GM18508 (cell line): ENCODE data around the gene CRTC3.
"Not testable (repeated sequence)": the region's sequence is repeated elsewhere in the genome, so short reads cannot be mapped to it uniquely, and the experiment has no call there.

ENCODE experiments used
- ATAC-seq: cut with Tn5 transposase; IDR thresholded peaks from one replicate; pipeline ENCODE4 v1.9.1; 2021; ENCODE audit warnings: moderate number of reproducible peaks; ENCODE audit not compliant: insufficient read depth, unreplicated experiment

Gene CRTC3

GRCh38 chr15:90617668-90618097 is 88.0 kb downstream of the CRTC3 start:
- ATAC-seq = no peak

- no peak for ATAC-seq
Observed at GRCh38 chr15:90618330-90619125, 88.8 kb downstream of the CRTC3 start.

DNA sequence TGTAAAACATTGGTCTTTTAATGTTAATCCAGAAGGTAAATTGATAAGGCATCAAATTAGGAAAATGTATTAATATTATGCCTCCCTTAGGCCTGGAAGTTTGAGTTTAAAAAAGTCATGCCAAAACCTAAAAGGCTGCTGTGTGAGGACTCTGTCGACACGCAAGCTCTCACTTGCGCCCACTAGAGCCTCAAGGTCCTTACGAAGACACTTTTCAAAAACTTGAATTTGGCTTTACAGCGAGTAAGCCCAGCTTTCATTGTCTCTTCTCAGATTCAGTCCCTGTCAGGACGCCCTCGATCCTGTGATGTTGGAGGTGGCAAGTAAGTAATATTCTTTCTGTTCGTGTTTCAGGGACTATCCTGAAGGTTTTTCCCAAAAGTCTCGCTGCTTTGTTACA is 89.7 kb downstream of the CRTC3 start:
- no peak for ATAC-seq

DNA sequence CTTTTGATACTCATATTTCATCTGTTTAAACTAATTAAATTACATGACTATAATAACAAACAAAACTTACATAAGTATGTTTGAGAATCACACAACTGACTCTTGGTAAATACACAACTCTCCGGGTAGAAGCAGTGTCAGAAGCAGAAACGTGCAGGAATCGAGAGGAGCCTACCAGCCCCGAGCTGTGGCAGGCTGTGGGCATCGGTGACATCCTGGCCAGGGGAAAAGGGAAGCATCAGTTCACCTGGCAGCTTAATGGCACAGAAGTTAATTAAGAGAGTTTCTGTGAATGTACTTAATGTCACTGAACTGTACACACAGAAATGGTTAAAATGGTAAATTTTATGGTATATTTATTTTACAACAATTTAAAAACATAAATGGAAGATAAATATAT is 90.2 kb downstream of the CRTC3 start:
- ATAC-seq = no peak

- ATAC-seq = no peak
Observed at GRCh38 chr15:90620379-90621067, 90.8 kb downstream of the CRTC3 start.

DNA sequence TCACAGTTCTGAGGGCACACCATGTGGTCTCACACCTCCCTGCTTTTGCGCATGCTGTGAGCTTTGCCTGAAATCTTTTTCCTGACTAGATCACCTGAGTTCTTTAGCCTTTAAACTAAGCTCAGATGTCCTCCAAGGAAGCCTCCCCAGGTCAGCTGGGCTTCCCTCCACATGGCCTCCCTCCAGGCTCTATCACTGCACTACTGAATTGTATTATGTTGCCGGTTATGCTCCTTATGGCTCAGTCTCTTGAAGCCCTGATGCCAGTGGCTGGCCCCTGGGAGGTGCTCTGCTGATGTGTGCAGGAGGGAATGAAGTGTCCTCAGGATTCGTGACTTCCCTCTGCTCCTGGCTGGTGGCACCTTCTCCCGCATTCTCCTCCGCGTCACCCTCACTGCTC is 94.1 kb downstream of the CRTC3 start:
- no peak for ATAC-seq

DNA sequence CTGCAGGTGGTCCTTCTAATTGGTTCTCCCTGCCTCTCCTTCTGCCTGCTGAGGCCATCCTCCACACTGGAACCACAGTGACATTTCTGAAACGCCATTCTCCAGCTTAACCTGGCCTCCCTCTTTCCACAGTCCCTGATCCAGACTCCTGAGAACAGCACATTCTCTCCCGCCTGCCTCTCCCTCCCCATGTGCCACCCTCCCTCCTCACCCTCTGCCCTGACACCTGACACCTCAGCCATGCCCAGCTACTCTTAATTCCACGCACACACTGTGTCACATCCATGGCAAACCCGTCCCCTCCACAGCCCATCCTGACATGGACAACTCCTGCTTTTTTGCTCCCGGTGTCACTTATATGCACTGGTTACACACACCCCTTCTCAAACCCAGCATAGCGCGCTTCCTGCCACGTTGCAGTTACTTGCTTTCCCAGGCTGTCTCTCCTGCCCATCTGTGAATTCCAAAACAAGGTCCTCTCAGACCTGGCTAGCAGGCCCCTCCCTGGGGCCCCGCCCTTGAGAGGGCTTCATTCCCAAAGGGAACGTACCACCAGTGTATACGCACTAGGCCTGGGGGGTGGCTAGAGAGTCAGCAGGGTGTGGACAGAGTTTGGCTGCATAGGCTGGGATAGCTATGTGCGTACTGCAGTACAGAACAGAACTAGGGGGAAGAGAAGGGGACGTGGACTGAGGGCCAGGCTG is 94.7 kb downstream of the CRTC3 start:
- ATAC-seq = no peak

- no peak for ATAC-seq
Observed at GRCh38 chr15:90625037-90625436, 95.3 kb downstream of the CRTC3 start.

GRCh38 chr15:90629217-90629616 is 99.5 kb downstream of the CRTC3 start:
- no peak for ATAC-seq

DNA sequence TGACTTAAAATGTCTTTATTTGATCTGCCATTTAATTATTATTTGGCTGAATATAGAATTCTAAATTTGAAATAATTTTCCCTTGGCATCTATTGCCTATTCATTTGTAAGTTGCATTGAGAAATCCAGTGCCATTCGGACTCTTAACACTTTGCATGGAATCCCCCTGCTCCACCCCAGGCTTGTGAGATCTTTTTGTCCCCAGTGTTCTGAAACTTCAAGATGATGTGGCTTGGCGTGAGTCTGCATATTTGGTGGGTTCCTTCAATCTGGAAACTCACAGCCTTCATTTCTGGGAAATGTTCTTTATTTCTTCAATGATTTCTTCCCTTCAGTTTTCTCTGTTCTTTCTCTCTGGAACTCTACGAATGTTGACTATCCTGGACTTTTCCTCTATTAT is 103.6 kb downstream of the CRTC3 start:
- no peak for ATAC-seq

- not testable (repeated sequence) for ATAC-seq
Observed at GRCh38 chr15:90636993-90637392, 107.3 kb downstream of the CRTC3 start.

GRCh38 chr15:90637693-90638092 is 108.0 kb downstream of the CRTC3 start:
- no peak for ATAC-seq

- ATAC-seq = no peak
Observed at GRCh38 chr15:90638201-90638691, 108.5 kb downstream of the CRTC3 start.

DNA sequence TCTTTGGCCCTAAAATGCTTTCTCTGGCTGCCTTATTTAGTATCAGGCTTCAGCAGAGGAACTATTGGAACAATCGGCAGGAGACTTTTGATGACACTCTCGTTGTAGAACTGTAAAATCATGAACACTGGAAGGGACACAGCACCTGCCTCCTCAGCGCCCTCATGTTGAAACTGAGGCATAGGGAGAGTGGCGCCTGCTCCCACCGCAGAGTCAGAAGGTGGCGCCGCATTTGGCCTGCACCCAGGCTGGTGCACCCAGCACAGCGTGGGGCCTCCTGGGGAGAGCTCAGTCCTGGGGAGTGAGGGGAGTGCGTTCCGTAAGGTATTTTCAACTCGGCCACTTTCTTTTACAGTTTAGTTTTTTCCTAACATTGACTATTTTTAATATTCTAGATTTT is 109.2 kb downstream of the CRTC3 start:
- no peak for ATAC-seq

- ATAC-seq = no peak
Observed at GRCh38 chr15:90640862-90641261, 111.1 kb downstream of the CRTC3 start.

- ATAC-seq = no peak
Observed at GRCh38 chr15:90641581-90642463, 112.1 kb downstream of the CRTC3 start.

DNA sequence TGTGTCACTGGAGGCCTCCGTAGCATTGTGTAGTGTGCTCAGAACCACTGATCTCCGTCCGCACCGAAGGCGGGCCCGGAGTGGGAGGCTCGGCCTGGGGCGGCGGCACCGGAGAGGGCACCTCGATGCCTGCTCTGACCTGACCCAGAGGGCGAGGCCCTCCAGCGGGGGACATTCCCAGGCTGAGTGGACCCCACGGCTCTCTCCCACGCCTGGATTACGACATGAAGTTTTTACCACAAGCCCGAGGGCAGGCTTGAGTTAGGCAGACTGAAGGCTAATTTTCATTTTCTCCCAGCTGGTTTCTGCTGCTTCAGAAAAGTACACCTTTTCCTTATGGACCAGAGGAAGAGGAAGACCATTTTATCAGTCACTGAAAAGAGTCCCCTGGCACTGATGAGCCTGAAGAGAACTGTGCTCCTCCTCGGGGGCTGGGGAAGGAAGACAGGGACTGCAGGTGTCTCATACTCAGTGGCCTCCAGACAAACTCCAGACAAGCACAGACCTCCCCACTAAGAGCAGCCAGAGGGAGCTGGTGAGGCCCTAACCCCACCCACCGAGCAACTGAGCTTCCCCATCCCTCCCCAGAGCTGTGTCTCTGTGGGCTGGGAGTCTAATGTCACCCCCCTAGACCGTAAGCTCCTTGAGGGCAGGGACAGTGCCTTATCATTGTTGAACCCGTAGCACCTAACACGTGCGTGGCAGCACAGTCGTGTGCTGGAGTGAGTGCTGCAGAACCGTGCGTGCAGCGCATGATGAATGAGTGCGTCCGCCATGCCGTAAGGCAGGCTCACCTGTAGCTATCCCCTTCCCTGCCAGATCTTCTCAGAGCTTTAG is 113.0 kb downstream of the CRTC3 start:
- ATAC-seq = no peak

DNA sequence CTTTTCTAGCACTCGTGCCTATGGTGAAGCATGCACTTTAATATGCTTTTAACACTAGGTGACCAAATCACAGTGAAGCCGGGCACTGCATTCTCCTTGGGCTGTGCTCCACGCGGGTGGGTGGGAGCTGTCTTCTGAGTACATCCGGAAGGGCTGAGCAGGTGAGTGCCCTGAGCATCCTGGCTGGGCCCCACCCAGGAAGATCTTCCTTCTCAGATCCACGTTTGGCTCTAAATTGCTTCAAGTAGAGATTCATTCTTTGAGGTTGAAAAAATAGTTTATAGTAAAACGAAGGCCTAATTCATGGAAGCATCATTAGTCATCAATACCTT is 113.5 kb downstream of the CRTC3 start:
- no peak for ATAC-seq

DNA sequence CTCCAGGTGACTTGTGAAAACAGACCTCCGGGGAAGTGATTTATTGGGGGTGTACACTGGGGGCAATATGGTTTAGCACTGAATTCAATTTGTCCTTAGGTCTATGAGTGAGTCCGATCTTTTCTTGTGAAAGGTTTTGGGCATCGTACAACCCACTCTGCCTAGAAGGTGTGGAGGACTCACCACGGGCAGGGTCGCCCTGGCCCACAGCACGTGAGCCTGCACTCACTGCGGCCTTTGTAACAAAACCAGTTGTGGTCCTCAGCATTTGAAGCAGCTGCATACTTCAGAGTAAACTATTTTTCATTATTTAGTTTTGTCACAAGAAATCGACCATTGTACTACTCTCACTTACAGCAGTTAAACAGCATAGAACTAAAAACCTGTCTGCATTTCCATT is 114.8 kb downstream of the CRTC3 start:
- ATAC-seq = no peak
